GM20000 (cell line): ENCODE results near the gene CDCA3.

Experiments
- DNase-seq: peaks from one replicate; pipeline ENCODE4 v3.0.0; 2012; ENCODE audit warnings: low spot score
- TF ChIP-seq, protein P1 (sequence below): IDR thresholded peaks from 2 replicates; pipeline ENCODE4 v1.5.1; 2012; ENCODE audit warnings: mild to moderate bottlenecking, control low read depth; ENCODE audit errors: extremely low read depth, missing control alignments

The CDCA3 gene

DNA sequence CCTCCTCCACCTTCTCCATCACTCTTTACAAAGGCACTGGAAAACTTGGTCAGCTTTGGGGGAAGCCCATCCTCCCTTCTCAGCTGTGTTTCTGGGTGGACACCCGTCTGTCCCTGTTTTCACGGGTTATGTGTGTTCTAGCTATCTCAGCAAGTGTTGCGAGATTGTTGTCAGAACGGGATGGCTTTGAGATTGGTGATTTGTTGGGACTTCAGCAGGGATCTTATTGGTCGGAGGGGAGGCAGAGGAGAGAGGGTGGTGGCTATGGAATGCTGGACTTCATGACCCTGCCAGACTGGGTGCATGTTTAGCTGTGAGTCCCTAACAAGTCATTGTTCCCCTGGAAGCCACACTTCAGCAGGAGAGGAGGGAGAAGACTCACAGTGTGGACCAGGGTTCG lies 3.0 kb upstream of the CDCA3 start:
- TF ChIP-seq, protein P1, sequence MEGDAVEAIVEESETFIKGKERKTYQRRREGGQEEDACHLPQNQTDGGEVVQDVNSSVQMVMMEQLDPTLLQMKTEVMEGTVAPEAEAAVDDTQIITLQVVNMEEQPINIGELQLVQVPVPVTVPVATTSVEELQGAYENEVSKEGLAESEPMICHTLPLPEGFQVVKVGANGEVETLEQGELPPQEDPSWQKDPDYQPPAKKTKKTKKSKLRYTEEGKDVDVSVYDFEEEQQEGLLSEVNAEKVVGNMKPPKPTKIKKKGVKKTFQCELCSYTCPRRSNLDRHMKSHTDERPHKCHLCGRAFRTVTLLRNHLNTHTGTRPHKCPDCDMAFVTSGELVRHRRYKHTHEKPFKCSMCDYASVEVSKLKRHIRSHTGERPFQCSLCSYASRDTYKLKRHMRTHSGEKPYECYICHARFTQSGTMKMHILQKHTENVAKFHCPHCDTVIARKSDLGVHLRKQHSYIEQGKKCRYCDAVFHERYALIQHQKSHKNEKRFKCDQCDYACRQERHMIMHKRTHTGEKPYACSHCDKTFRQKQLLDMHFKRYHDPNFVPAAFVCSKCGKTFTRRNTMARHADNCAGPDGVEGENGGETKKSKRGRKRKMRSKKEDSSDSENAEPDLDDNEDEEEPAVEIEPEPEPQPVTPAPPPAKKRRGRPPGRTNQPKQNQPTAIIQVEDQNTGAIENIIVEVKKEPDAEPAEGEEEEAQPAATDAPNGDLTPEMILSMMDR: no peak
- DNase-seq: no peak

GRCh38 chr12:6853626-6854025 lies 2.5 kb upstream of the CDCA3 start:
- TF ChIP-seq, protein P1: no peak
- DNase-seq: no peak

GRCh38 chr12:6852651-6853354 lies 1.7 kb upstream of the CDCA3 start:
- no peak for DNase-seq
- TF ChIP-seq, protein P1: no peak

- TF ChIP-seq, protein P1: no peak
- peak; percentile 93 for DNase-seq
Measured at GRCh38 chr12:6851921-6852650, 1.0 kb upstream of the CDCA3 start, which contains the start of gene USP5. Gene USP5, plus strand, starts transcription at chr12:6852150. Its CDS starts 30 bp downstream, at chr12:6852180.

- DNase-seq: no peak
- TF ChIP-seq, protein P1: no peak
Measured at GRCh38 chr12:6850796-6851152, 312 bp downstream of the CDCA3 start.

DNA sequence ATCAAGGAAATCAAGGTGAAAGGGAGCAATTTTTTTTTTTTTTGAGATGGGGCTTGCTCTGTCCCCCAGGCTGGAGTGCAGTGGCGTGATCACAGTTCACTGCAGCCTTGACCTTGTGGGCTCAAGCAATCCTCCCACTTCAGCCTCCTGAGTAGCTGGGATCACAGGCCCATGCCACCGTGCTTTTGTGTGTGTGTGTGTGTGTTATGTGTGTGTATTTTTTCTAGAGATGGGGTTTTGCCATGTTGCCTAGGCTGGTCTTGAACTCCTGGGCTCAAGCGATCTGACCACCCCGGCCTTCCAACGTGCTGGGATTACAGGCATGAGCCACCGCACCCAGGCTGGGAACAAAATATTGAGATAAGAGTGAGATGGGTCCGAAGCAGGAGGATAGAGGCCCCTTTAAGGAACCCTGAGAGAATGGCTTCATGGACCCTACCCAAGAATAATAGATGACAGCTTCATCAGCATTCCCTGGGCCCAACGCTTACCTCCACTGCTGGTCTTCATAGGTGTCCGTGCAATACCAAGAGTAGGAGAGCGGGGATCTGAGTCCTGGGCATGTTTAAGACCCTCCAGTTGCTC lies 1.0 kb downstream of the CDCA3 start:
- no peak for DNase-seq
- TF ChIP-seq, protein P1: no peak

DNA sequence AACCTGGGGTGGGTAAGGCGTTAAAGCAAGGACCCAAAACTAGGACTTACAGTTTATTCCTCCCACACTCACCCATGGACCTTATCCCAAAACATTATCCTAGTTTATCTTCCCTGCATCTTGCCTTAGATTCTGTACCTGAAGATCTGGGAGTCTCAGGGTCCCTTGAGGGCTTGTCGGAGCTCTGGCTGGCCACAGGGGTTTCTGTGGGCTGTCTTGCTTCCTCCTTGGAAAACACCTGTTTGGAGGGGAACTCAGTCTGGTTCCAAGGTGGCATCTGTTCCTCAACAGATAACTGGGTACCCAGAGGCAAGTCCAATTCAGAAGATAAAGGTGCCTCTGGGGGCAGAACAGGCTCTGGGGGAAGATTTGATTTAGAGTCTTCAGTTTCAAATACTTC lies 1.7 kb downstream of the CDCA3 start:
- no peak for DNase-seq
- TF ChIP-seq, protein P1: no peak
